Measurements from ENCODE around the gene AGXT2.

Gene AGXT2

DNA sequence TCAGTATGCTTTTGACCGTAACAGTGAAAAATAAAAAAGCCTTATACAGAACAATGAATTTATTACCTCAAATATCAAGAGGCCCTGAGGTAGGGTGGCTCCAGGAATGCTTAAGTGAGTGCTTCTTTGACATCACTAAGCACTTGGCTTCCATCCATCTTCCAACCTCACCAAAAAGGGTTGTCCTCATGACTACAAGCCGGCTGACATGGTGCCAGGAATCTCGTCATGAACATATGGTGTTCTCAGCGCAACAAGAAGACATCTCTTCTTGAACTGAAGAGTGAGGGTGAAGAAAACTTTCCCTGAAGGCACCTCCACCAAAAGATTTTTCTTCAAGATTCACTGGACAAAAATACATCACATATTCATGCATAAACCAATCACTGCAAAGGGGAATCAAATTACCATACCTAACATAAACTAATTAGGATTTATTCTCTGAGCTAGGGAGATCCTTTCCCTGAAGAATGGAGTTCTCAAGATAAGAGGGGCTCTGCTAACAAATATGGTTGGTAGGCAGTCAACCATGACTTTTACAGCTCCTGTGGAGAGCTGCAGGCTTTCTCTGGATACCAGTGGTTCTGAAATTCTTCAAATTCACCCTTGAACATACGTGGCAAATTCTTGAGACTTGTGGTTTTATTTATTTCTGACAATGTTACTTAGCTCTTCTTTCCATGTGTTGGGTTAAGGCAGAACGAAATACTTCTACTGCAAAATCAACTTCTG is 49.5 kb downstream of the AGXT2 start:
- TF ChIP-seq, protein P1, sequence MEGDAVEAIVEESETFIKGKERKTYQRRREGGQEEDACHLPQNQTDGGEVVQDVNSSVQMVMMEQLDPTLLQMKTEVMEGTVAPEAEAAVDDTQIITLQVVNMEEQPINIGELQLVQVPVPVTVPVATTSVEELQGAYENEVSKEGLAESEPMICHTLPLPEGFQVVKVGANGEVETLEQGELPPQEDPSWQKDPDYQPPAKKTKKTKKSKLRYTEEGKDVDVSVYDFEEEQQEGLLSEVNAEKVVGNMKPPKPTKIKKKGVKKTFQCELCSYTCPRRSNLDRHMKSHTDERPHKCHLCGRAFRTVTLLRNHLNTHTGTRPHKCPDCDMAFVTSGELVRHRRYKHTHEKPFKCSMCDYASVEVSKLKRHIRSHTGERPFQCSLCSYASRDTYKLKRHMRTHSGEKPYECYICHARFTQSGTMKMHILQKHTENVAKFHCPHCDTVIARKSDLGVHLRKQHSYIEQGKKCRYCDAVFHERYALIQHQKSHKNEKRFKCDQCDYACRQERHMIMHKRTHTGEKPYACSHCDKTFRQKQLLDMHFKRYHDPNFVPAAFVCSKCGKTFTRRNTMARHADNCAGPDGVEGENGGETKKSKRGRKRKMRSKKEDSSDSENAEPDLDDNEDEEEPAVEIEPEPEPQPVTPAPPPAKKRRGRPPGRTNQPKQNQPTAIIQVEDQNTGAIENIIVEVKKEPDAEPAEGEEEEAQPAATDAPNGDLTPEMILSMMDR (IDR thresholded peaks at IDR 0.05; ENCODE audit: borderline replicate concordance, insufficient read depth, low read depth, low read length) = no peak
- no peak overlapping the region for H3K4me3 ChIP-seq (ENCODE audit: low read depth, low read length)

DNA sequence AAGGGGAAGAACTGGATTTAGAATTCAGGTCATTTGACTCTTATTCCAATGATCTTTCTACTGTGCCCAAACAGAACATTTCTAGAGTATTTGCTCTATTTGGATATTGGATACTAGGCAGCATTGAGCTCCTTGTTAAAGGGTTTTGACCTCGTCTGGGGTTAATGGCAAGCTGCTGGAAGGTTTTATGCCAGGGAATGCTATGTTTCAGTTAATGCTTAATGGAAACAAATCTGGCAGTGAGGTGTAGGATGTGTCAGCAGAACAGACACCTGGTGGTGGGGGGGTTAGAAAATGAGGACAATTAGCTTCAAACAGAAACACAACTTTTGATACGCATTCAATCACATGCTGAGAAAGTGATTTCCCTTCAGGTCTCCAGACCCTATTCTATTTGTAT is 51.5 kb downstream of the AGXT2 start:
- TF ChIP-seq, protein P1 (IDR thresholded peaks at IDR 0.05; ENCODE audit: borderline replicate concordance, insufficient read depth, low read depth, low read length) = no peak
- H3K4me3 ChIP-seq (ENCODE audit: low read depth, low read length) = no peak overlapping the region

DNA sequence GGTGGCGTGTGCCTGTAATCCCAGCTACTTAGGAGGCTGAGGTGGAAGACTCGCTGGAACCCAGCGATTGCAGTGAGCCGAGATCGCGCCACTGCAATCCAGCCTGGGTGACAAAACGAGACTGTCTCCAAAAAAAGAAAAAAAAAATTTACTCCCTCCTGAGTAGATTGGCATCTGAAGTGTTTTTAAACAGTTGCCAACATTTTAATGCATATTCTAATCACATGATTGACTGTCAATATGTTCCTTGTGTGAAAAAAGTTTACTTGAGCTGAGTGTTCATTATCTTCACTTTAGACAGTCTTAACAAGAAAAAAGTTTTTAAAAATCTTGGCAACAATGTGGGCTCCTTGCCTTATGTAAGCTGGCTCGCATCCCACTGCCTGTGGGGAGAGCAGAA is 53.8 kb downstream of the AGXT2 start:
- TF ChIP-seq, protein P1 (IDR thresholded peaks at IDR 0.05; ENCODE audit: borderline replicate concordance, insufficient read depth, low read depth, low read length) = no peak
- H3K4me3 ChIP-seq (ENCODE audit: low read depth, low read length) = no peak overlapping the region

DNA sequence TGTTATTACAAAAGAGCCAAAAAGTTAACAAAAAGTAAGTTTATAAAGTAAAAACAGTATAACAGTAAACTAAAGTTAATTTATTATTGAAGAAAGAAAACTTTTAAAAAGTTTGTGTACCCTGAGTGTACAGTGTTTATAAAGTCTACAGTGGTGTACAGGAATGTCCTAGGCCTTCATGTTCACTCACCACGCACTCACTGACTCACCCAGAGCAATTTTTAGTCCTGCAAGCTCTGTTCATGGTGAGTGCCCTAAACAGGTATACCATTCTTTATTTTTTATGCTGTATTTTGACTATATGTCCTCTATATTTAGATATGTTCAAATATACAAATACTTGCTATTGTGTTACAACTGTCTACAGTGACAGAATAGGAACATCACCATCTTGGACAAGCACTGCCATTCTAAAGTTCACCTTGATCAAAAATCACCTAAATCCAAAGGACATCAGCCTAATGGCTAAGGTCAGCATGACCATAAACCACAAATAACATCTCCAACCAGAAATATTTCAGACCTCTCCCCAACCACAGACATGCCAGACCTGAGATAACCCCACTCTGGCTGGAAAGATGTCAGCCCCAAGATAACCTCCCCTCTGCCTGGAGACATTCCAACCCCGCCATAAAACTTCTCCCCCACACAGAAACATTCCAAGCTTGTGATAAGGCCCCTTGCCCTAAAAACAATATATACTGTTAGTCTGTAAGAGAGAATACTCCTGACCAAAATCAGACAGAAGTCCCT is 56.1 kb downstream of the AGXT2 start:
- TF ChIP-seq, protein P1 (IDR thresholded peaks at IDR 0.05; ENCODE audit: borderline replicate concordance, insufficient read depth, low read depth, low read length) = no peak
- H3K4me3 ChIP-seq (ENCODE audit: low read depth, low read length) = no peak overlapping the region

DNA sequence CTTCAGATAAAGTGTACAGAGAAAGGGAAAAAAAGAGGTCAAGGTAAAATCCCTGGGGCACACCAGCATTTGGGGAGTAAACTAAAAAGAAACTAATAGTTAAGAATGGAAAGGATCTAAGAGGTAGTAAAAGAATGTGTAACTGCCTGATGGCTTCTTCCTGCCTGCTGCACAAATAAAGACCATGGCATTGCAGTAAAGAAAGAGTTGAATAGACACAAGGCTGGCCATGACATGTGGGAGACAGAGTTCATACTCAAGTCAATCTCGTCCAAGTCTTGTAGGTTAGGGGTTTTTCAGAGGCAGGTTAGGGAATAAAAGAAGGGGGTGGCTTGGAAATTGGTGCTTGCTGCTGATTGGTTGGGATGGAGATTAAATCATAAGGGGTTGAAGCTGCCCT is 60.8 kb downstream of the AGXT2 start:
- H3K4me3 ChIP-seq (ENCODE audit: low read depth, low read length) = no peak overlapping the region
- TF ChIP-seq, protein P1 (IDR thresholded peaks at IDR 0.05; ENCODE audit: borderline replicate concordance, insufficient read depth, low read depth, low read length) = no peak

DNA sequence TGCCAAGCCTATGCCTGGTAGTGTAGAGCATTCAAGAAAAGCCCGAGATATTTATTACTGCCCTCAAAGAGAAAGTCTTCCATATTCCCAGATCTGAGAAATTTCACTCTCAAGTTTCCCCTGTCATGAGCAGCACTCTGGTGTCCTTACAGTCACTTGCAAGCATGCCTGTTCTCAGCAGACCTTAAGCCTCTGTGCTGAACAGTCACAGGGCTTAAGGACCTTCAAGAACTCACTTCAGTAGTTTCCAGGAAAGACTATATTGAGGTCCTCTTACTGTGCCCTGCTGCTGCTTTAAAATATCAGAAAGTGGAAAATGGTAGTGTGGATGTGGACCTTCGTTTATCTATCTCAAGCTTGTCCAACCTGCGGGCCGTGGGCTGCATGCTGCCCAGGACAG is 64.9 kb downstream of the AGXT2 start:
- H3K4me3 ChIP-seq (ENCODE audit: low read depth, low read length) = no peak overlapping the region
- TF ChIP-seq, protein P1 (IDR thresholded peaks at IDR 0.05; ENCODE audit: borderline replicate concordance, insufficient read depth, low read depth, low read length) = no peak

DNA sequence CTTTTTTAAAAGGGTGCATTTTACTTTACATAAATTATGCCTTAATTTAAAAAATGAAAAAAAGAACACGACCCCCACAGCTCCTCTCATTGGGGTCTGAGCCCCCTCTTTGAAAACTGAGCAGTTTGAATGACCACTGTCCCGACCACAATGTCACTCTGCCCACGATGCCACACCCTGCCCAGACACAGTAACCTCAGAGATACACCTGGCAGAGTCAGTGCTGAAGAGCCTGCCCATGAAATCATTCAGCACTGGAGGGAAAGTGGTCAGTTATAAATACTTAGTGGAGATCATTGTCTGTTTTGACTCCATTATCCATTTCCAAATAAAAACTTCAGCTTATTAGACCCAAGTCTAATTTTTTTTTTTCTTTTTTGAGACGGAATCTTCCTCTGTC is 69.1 kb downstream of the AGXT2 start:
- TF ChIP-seq, protein P1 (IDR thresholded peaks at IDR 0.05; ENCODE audit: borderline replicate concordance, insufficient read depth, low read depth, low read length) = no peak
- no peak overlapping the region for H3K4me3 ChIP-seq (ENCODE audit: low read depth, low read length)

Measured in GM12875 (cell line).